ENCODE data around the gene ERVFRD-1. TPM values are rescaled to one million over a fixed set of nuclear protein-coding genes. Genes with fewer than 3 reads are reported as not detected.

Gene ERVFRD-1
- total and polyA plus RNA-seq, 2 of the 13 experiments (the other 11 are each of a cell fraction or from before 2014, with no cell fraction given) = not detected

DNA sequence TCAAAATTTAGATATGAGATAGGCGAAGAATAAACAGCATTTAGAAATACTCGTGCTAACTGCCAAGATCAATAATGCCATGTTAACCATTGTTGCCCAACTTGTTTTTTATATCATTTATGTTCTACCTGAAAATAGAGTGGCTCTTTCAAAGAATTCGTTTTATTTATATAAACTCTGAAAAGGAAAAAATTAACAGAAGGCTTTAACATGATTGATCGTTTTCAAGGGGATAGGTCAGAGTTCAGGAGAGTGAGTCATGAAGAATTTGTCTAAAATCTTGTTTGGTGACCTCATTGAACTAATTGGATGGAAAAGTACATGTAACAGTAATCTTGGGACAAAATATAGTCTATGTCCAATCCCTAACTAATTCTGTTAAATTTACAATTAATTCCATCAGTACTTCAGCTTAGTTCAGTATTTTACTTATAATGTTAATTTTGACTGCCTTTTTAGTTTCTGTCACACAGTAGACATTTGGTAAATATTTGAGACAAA lies 56.3 kb downstream of the ERVFRD-1 start (continued):
- TF ChIP-seq, protein P1, sequence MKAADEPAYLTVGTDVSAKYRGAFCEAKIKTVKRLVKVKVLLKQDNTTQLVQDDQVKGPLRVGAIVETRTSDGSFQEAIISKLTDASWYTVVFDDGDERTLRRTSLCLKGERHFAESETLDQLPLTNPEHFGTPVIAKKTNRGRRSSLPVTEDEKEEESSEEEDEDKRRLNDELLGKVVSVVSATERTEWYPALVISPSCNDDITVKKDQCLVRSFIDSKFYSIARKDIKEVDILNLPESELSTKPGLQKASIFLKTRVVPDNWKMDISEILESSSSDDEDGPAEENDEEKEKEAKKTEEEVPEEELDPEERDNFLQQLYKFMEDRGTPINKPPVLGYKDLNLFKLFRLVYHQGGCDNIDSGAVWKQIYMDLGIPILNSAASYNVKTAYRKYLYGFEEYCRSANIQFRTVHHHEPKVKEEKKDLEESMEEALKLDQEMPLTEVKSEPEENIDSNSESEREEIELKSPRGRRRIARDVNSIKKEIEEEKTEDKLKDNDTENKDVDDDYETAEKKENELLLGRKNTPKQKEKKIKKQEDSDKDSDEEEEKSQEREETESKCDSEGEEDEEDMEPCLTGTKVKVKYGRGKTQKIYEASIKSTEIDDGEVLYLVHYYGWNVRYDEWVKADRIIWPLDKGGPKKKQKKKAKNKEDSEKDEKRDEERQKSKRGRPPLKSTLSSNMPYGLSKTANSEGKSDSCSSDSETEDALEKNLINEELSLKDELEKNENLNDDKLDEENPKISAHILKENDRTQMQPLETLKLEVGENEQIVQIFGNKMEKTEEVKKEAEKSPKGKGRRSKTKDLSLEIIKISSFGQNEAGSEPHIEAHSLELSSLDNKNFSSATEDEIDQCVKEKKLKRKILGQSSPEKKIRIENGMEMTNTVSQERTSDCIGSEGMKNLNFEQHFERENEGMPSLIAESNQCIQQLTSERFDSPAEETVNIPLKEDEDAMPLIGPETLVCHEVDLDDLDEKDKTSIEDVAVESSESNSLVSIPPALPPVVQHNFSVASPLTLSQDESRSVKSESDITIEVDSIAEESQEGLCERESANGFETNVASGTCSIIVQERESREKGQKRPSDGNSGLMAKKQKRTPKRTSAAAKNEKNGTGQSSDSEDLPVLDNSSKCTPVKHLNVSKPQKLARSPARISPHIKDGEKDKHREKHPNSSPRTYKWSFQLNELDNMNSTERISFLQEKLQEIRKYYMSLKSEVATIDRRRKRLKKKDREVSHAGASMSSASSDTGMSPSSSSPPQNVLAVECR (CRISPR knock-in tag; IDR thresholded peaks at IDR 0.05; ENCODE audit: borderline replicate concordance) = no peak
- TF ChIP-seq, protein P2, sequence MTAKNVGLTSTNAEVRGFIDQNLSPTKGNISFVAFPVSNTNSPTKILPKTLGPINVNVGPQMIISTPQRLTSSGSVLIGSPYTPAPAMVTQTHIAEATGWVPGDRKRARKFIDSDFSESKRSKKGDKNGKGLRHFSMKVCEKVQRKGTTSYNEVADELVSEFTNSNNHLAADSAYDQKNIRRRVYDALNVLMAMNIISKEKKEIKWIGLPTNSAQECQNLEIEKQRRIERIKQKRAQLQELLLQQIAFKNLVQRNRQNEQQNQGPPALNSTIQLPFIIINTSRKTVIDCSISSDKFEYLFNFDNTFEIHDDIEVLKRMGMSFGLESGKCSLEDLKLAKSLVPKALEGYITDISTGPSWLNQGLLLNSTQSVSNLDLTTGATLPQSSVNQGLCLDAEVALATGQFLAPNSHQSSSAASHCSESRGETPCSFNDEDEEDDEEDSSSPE (CRISPR knock-in tag; IDR thresholded peaks at IDR 0.05) = no peak
- TF ChIP-seq ARID2 (CRISPR knock-in tag; IDR thresholded peaks at IDR 0.05; ENCODE audit: borderline replicate concordance) (no peak), SNAI1 (CRISPR knock-in tag; IDR thresholded peaks at IDR 0.05; ENCODE audit: borderline replicate concordance) (no peak), ZNF331 (CRISPR knock-in tag; IDR thresholded peaks at IDR 0.05) (no peak), TBX3 (IDR thresholded peaks at IDR 0.05; ENCODE audit: borderline replicate concordance) (0 out of 2 replicates have a peak, but pooled peaks have one; percentile 24), SRY (CRISPR knock-in tag; IDR thresholded peaks at IDR 0.05) (no peak), AKAP8 (CRISPR knock-in tag; IDR thresholded peaks at IDR 0.05) (no peak), ZNF672 (CRISPR knock-in tag; IDR thresholded peaks at IDR 0.05) (no peak), KLF16 (CRISPR knock-in tag; IDR thresholded peaks at IDR 0.05) (no peak)
- TF ChIP-seq, protein P3, sequence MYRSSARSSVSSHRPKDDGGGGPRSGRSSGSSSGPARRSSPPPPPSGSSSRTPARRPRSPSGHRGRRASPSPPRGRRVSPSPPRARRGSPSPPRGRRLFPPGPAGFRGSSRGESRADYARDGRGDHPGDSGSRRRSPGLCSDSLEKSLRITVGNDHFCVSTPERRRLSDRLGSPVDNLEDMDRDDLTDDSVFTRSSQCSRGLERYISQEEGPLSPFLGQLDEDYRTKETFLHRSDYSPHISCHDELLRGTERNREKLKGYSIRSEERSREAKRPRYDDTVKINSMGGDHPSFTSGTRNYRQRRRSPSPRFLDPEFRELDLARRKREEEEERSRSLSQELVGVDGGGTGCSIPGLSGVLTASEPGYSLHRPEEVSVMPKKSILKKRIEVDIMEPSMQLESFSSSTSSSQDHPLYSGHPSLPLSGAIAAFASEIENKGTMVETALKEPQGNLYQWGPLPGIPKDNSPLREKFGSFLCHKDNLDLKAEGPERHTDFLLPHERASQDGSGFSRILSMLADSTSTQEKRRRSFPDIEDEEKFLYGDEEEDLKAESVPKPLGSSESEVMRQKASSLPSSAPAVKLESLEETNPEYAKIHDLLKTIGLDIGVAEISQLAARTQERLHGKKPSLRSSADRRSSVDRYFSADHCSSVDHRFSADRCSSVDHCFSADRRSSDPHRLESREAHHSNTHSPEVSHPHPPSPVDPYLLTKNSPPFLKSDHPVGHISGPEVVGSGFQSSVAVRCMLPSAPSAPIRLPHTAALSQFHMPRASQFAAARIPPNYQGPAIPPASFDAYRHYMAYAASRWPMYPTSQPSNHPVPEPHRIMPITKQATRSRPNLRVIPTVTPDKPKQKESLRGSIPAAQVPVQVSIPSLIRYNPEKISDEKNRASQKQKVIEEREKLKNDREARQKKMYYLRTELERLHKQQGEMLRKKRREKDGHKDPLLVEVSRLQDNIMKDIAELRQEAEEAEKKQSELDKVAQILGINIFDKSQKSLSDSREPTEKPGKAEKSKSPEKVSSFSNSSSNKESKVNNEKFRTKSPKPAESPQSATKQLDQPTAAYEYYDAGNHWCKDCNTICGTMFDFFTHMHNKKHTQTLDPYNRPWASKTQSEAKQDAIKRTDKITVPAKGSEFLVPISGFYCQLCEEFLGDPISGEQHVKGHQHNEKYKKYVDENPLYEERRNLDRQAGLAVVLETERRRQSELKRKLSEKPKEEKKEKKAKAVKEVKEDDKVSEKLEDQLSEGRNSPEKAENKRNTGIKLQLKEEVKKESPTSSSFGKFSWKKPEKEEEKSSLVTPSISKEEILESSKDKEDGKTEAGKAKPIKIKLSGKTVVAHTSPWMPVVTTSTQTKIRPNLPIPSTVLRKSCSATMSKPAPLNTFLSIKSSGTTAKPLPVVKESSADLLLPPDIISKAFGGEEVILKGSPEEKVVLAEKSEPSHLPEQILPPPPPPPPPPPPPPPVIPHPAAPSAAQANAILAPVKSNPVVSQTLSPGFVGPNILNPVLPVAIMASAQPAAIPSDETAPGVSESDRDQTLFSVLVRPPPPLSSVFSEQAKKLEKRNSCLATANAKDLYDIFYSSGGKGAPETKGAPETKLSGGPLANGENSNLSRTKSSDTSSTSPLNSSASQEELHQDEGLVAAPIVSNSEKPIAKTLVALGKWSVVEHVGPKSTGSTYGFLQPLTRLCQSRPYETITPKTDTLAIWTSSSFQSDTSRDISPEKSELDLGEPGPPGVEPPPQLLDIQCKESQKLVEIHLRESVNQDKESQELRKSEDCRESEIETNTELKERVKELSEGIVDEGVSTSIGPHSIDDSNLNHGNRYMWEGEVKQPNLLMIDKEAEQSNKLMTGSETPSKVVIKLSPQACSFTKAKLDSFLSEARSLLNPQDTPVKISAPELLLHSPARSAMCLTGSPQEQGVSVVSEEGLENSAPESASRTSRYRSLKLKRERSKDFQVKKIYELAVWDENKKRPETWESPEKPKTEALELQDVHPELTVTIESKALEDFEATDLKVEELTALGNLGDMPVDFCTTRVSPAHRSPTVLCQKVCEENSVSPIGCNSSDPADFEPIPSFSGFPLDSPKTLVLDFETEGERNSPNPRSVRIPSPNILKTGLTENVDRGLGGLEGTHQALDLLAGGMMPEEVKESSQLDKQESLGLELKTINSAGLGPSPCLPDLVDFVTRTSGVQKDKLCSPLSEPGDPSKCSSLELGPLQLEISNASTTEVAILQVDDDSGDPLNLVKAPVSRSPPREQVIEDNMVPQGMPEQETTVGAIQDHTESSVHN (CRISPR knock-in tag; IDR thresholded peaks at IDR 0.05) = no peak
- TF ChIP-seq, protein P4, sequence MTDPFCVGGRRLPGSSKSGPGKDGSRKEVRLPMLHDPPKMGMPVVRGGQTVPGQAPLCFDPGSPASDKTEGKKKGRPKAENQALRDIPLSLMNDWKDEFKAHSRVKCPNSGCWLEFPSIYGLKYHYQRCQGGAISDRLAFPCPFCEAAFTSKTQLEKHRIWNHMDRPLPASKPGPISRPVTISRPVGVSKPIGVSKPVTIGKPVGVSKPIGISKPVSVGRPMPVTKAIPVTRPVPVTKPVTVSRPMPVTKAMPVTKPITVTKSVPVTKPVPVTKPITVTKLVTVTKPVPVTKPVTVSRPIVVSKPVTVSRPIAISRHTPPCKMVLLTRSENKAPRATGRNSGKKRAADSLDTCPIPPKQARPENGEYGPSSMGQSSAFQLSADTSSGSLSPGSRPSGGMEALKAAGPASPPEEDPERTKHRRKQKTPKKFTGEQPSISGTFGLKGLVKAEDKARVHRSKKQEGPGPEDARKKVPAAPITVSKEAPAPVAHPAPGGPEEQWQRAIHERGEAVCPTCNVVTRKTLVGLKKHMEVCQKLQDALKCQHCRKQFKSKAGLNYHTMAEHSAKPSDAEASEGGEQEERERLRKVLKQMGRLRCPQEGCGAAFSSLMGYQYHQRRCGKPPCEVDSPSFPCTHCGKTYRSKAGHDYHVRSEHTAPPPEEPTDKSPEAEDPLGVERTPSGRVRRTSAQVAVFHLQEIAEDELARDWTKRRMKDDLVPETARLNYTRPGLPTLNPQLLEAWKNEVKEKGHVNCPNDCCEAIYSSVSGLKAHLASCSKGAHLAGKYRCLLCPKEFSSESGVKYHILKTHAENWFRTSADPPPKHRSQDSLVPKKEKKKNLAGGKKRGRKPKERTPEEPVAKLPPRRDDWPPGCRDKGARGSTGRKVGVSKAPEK (CRISPR knock-in tag; IDR thresholded peaks at IDR 0.05; ENCODE audit: borderline replicate concordance) = no peak

Data from HepG2 (cell line).